Posterior vena cava (tissue), 2 donors: Measurements from ENCODE around the gene STIM2. TPM values are rescaled to one million over a fixed set of nuclear protein-coding genes. Genes with fewer than 3 reads are reported as not detected.
"Not testable (repeated sequence)": the region's sequence is repeated elsewhere in the genome, so short reads cannot be mapped to it uniquely, and the experiment has no call there.

Experiments used
- DNase-seq: peaks from one replicate; pipeline ENCODE4 v3.0.0-alpha.2; 2020; ENCODE audit warnings: low spot score
- intact Hi-C, 2 donors: fragments of 100-400 bp; cut with DNase I; formaldehyde crosslinking; loops; one replicate each; pipeline versions ENCODE4 v1.14.1 to v1.14.2; 2022 to 2023
- total RNA-seq, 2 donors: library from RNA; stranded (reverse); fragmentation: NEBNext Ultra II Directional; extraction: Animal tissue kit (Norgen Biotek cat#: 25700); gene quantifications; one replicate each; pipeline ENCODE4 v1.2.1, GENCODE V29; 2021
- donor health status: DM: yes; HTN: yes; CAD: no.
- donor health status: DM: yes; HTN: yes; CAD: no.

STIM2 gene
- total RNA-seq, 2 donors from 2014 or later, result 17.0 to 17.4 TPM

DNA sequence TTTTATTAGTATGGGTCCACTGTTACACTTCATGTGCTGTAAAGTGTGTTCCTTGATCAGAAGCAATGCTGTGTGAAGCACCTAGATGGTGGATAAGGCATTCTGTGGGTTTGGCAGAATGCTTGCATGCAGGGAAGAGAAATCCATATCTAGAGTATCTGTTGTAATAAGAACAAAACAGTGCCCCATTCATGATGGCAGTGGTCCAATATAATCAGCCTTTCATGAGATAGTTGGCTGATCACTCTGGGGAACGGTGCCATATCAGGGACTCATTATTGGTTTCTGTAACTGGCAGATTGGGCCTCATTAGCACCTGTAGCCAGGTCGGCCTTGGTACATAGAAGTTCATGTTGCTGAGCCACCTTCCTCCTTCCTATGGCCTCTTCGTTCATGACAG lies 28.7 kb downstream of the STIM2 start:
- intact Hi-C loops, result no loop called here
- no peak for DNase-seq

- intact Hi-C loops, result no loop called here
- DNase-seq, result no peak
These were observed 30.4 kb downstream of the STIM2 start for GRCh38 chr4:26891054-26891453.

- DNase-seq, result no peak
- intact Hi-C loops, result no loop called here
These were observed 31.2 kb downstream of the STIM2 start for GRCh38 chr4:26891867-26892266.

DNA sequence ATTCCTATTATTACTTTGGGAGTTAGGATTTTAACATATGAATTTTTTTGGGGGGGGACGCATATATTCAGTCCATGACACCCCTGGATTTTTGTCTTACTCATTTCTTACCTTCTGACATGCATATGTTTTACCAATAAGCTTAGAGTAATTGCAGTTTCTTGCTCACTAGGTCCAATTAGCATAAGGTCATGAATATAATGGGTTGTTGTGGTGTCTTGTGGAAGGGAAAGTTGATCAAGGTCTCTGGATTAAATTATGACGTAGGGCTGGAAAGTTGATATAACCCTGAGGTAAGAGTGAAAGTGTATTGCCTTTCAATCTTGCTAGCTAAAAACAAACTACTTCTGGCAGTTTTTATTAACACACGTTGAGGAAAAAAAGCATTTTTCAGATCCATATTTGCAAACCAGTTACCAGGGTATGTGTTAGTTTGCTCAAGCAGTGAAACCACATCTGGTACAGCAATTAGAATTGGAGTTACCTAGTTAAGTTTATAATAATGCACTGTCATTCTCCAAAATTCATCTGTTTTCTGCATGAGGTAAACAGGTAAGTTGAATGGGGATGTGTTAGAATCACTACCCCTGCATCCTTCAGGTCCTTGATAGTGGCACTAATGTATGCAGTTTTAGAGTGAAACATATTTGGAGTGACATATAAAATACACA lies 32.0 kb downstream of the STIM2 start:
- DNase-seq, result no peak
- intact Hi-C loops, result no loop called here

DNA sequence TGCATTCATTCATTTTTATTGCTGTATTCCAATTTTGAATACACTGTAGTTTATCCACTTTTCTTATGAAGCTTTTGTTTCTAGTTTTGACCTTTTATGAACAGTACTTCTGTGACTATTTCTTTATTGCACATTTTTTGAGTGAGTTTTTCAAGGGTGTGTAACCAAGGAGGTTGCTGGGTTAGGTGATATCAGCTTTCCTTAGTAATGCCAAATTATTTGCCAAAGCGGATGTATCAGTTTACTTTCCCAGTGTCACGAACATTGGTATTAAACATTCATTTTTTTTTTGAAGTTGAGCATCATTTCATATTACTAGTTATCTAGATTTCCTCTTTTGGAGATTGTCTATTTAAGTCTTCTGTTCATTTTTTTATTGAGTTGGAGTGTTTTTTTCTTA lies 32.9 kb downstream of the STIM2 start:
- DNase-seq, result no peak
- intact Hi-C loops, result no loop called here

GRCh38 chr4:26894881-26895280 lies 34.2 kb downstream of the STIM2 start:
- intact Hi-C loops, DNase-seq: not testable (repeated sequence)

GRCh38 chr4:26896636-26897035 lies 36.0 kb downstream of the STIM2 start:
- intact Hi-C loops, result no loop called here
- DNase-seq, result no peak

- DNase-seq, result no peak
- intact Hi-C loops, result no loop called here
These were observed 39.4 kb downstream of the STIM2 start for GRCh38 chr4:26899991-26900390.

GRCh38 chr4:26900765-26901164 lies 40.1 kb downstream of the STIM2 start:
- no peak for DNase-seq
- intact Hi-C loops, result no loop called here

GRCh38 chr4:26905172-26905571 lies 44.5 kb downstream of the STIM2 start:
- intact Hi-C loops, result no loop called here
- no peak for DNase-seq

- intact Hi-C loops, result no loop called here
- no peak for DNase-seq
These were observed 47.3 kb downstream of the STIM2 start for GRCh38 chr4:26907731-26908599.

- intact Hi-C loops, result no loop called here
- no peak for DNase-seq
These were observed 48.7 kb downstream of the STIM2 start for GRCh38 chr4:26909369-26909768.

GRCh38 chr4:26911254-26911653 lies 50.6 kb downstream of the STIM2 start:
- intact Hi-C loops, result no loop called here
- DNase-seq, result no peak

GRCh38 chr4:26912069-26912468 lies 51.4 kb downstream of the STIM2 start:
- DNase-seq, result no peak
- intact Hi-C loops, result no loop called here

- intact Hi-C loops, result no loop called here
- DNase-seq, result no peak
These were observed 52.2 kb downstream of the STIM2 start for GRCh38 chr4:26912810-26913209.

- DNase-seq, result no peak
- intact Hi-C loops, result no loop called here
These were observed 55.6 kb downstream of the STIM2 start for GRCh38 chr4:26916195-26916594.

GRCh38 chr4:26930964-26931363 lies 70.3 kb downstream of the STIM2 start:
- intact Hi-C loops, result no loop called here
- DNase-seq, result no peak

DNA sequence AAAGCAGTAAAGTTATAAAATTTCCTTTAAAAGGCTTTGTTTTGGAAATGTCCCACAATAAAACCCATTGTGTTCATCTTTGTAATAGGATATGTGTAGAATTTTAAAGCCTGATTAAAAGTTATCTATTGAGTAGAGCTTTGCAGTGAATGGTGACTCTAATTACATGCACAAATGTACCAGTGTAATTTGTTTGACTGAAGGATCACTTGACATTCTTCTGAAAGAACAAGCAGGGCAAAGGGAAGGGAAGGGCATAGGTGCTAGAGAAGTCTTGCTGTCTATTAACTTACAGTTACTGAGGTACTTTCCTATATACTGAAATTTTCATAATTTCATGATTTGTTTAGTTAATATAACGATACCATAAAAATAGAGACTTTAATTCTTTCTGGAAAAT lies 70.8 kb downstream of the STIM2 start:
- intact Hi-C loops, result no loop called here
- DNase-seq, result no peak

- intact Hi-C loops, result no loop called here
These were observed 71.3 kb downstream of the STIM2 start for GRCh38 chr4:26931966-26932365.

DNA sequence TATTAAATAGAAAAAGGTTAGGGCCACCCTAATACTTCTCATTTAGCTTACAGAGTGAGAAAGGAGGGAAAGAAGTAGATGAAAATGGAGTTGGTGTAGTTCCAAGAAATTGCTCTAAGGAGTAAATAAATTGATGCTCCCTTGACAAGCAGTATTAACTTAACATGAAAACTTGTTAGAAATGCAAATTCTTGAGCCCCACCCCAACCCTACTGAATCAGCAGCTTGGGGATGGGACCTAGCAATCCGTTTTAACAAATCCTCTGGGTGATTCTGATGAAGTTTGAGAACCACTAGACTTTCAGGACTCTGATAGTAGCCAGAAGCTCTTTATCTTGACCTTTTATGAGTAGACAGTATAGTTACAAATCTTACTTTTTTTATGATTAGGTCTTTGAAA lies 74.8 kb downstream of the STIM2 start:
- DNase-seq, result no peak
- intact Hi-C loops, result no loop called here

More at GRCh38 chr4:26931966-26932365, 71.3 kb downstream of the STIM2 start:
- DNase-seq, result no peak
